CD14-positive monocyte (primary cell): Measurements from ENCODE around the gene SLC66A1. TPM values are rescaled to one million over a fixed set of nuclear protein-coding genes. Genes with fewer than 3 reads are reported as not detected.

ENCODE experiments used
- DNase-seq, 3 donors: peaks; one replicate each; pipeline ENCODE4 v3.0.0-alpha.2; 2011 to 2022
- H2AFZ ChIP-seq: 2 replicates; pipeline ENCODE4 v1.6.0; 2012; ENCODE audit warnings: mild to moderate bottlenecking, low read depth, low read length, inconsistent platforms; ENCODE audit not compliant: insufficient read depth, poor library complexity, severe bottlenecking
- H3K27ac ChIP-seq, 2 donors: 1 replicate in 1 of 2; 2 replicates in 1 of 2; pipeline ENCODE4 v1.5.1; 2012 to 2013; ENCODE audit warnings: low read length in 2 of 2, control low read depth in 1 of 2, inconsistent platforms in 1 of 2, low read depth in 1 of 2, mild to moderate bottlenecking in 1 of 2
- H3K27me3 ChIP-seq, 2 donors: one replicate each; pipeline versions ENCODE4 v1.6.0 to v1.6.1; 2011 to 2013; ENCODE audit warnings: low read length in 2 of 2; ENCODE audit not compliant: control insufficient read depth in 2 of 2, insufficient read depth in 2 of 2
- H3K36me3 ChIP-seq, 2 donors: replicated peaks in 1 of 2; 1 replicate in 1 of 2; 2 replicates in 1 of 2; pipeline versions ENCODE4 v1.5.1 to v1.6.1; 2012 to 2013; ENCODE audit warnings: low read length in 2 of 2, control low read depth in 1 of 2, inconsistent platforms in 1 of 2, mild to moderate bottlenecking in 1 of 2; ENCODE audit not compliant: insufficient read depth in 2 of 2, control insufficient read depth in 1 of 2
- H3K4me1 ChIP-seq, 2 donors: 1 replicate in 1 of 2; 2 replicates in 1 of 2; pipeline versions ENCODE4 v1.5.1 to v1.6.1; 2012 to 2013; ENCODE audit warnings: low read length in 2 of 2, control low read depth in 1 of 2, inconsistent platforms in 1 of 2, mild to moderate bottlenecking in 1 of 2, moderate library complexity in 1 of 2; ENCODE audit not compliant: insufficient read depth in 2 of 2, control insufficient read depth in 1 of 2
- H3K4me2 ChIP-seq: replicated peaks from 2 replicates; pipeline ENCODE3; 2012; ENCODE audit warnings: low read length, moderate library complexity, mild to moderate bottlenecking; ENCODE audit not compliant: poor library complexity, severe bottlenecking; ENCODE audit errors: extremely low read depth
- H3K4me3 ChIP-seq, 3 experiments: fragments of 200-600 bp in 1 of 3; sonication (generic) in 1 of 3; replicated peaks in 1 of 3; 1 replicate in 2 of 3; 2 replicates in 1 of 3; pipeline ENCODE4 v1.5.1; 2011 to 2013; ENCODE audit warnings: low read length in 3 of 3, mild to moderate bottlenecking in 3 of 3, control low read depth in 2 of 3, low read depth in 2 of 3, inconsistent platforms in 1 of 3, moderate library complexity in 1 of 3
- H3K79me2 ChIP-seq: 2 replicates; pipeline ENCODE4 v1.6.0; 2012; ENCODE audit warnings: mild to moderate bottlenecking, control low read depth, inconsistent platforms, low read length, moderate library complexity; ENCODE audit not compliant: insufficient read depth
- H3K9ac ChIP-seq: 2 replicates; pipeline ENCODE4 v1.6.0; 2017; ENCODE audit warnings: low read length, mild to moderate bottlenecking; ENCODE audit not compliant: insufficient read depth, poor library complexity, severe bottlenecking
- H3K9me3 ChIP-seq, 2 donors: replicated peaks in 1 of 2; 1 replicate in 1 of 2; 2 replicates in 1 of 2; pipeline versions ENCODE4 v1.5.1 to v1.6.1; 2012 to 2013; ENCODE audit warnings: low read length in 2 of 2, control low read depth in 1 of 2; ENCODE audit not compliant: control insufficient read depth in 1 of 2, insufficient read depth in 1 of 2
- H4K20me1 ChIP-seq: 2 replicates; pipeline ENCODE4 v1.6.0; 2012; ENCODE audit warnings: mild to moderate bottlenecking, low read length, control low read depth, moderate library complexity; ENCODE audit not compliant: insufficient read depth
- H3K27ac Mint-ChIP-seq, 7 donors: one replicate each; pipeline ENCODE4 v1.8.0; 2020; ENCODE audit warnings: mild to moderate bottlenecking in 7 of 7, mixed read lengths in 7 of 7, moderate library complexity in 6 of 7, inconsistent platforms in 2 of 7
- H3K27me3 Mint-ChIP-seq, 3 donors: one replicate each; pipeline ENCODE4 v1.8.0; 2021 to 2022; ENCODE audit warnings: low read depth in 3 of 3, mild to moderate bottlenecking in 3 of 3, mixed read lengths in 3 of 3, moderate library complexity in 3 of 3, inconsistent platforms in 1 of 3
- H3K36me3 Mint-ChIP-seq, 2 donors: one replicate each; pipeline ENCODE4 v1.8.0; 2020; ENCODE audit warnings: mixed read lengths in 2 of 2, inconsistent platforms in 1 of 2, mild to moderate bottlenecking in 1 of 2
- H3K4me1 Mint-ChIP-seq: one replicate; pipeline ENCODE4 v1.8.0; 2020; ENCODE audit warnings: mild to moderate bottlenecking, mixed read lengths
- H3K4me3 Mint-ChIP-seq, 2 donors: one replicate each; pipeline ENCODE4 v1.8.0; 2020; ENCODE audit warnings: mild to moderate bottlenecking in 2 of 2, mixed read lengths in 2 of 2, moderate library complexity in 1 of 2
- H3K9me3 Mint-ChIP-seq, 7 donors: one replicate each; pipeline ENCODE4 v1.8.0; 2020 to 2022; ENCODE audit warnings: mixed read lengths in 7 of 7, mild to moderate bottlenecking in 6 of 7, moderate library complexity in 6 of 7, inconsistent platforms in 2 of 7
- WGBS: methylation state at CpG from one replicate; pipeline ENCODE4 v1.1.5; 2013; ENCODE audit warnings: missing lambda C conversion rate; ENCODE audit not compliant: insufficient coverage; 5-methylcytosine and 5-hydroxymethylcytosine counted together
- intact Hi-C, 2 donors: fragments of 100-400 bp; cut with micrococcal nuclease; formaldehyde crosslinking; loops; one replicate each; pipeline versions ENCODE4 v1.15.0 to v1.15.1; 2023
- polyA plus RNA-seq, 3 donors: library from polyadenylated mRNA; depleted of rRNA in 1 of 3; unstranded in 2 of 3; stranded (reverse) in 1 of 3; fragments of 300-500 nt in 2 of 3; fragments of >200 nt in 1 of 3; fragmentation: Illumina TruSeq in 2 of 3; gene quantifications; 1 replicate in 2 of 3; 2 replicates in 1 of 3; pipeline ENCODE4 v1.2.3, GENCODE V29; 2012 to 2021
- TF ChIP-seq, protein P1 (sequence below): fragments of 200-600 bp; IDR thresholded peaks from one replicate; pipeline ENCODE4 v1.8.0; 2022; ENCODE audit warnings: antibody characterized with exemption, mild to moderate bottlenecking

The SLC66A1 gene
- polyA plus RNA-seq, 3 donors: 9.1 to 21.1 (median 9.7) TPM

DNA sequence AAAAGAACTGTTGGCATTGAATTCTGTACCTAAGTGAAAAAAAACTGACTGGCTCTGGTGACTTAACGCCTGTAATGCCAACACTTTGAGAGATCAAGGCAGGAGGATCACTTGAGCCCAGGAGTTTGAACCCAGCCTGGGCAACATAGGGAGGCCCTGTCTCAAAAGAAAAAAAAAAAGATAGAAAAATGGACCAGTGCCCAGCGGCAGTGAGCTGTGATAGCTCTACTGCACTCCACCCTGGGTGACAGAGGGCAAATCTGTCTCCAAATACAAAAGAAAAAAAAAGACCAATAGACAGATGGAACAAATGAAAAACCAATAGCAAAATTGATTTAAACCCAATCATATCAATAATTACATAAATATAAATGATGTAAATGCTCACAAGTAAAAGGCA lies 22.9 kb upstream of the SLC66A1 start:
- H3K27ac Mint-ChIP-seq: peak overlapping the region in 1 of 7 donors; percentile 40
- H3K36me3 ChIP-seq: no peaks in the 10 kb centered on the region
- H3K9ac ChIP-seq: peak overlapping the region; percentile 29
- H3K27ac ChIP-seq: no peak overlapping the region
- H3K27me3 Mint-ChIP-seq: peaks cover 14 to 22% (median 20%) of the 10 kb centered on the region in 3 donors
- 61% methylated on average over 1 of the region's 2 CpGs for WGBS
- intact Hi-C loops: no loop called here
- H3K79me2 ChIP-seq: no peaks in the 10 kb centered on the region
- peaks cover 11% of the 10 kb centered on the region for H3K4me1 Mint-ChIP-seq
- H3K4me2 ChIP-seq: peak overlapping the region; percentile 80
- peaks cover 0 to 8% of the 10 kb centered on the region in 2 donors for H3K36me3 Mint-ChIP-seq
- H4K20me1 ChIP-seq: no peaks in the 10 kb centered on the region
- peak overlapping the region in 1 of 3 experiments; percentile 73 for H3K4me3 ChIP-seq
- peaks cover 8 to 32% (median 24%) of the 10 kb centered on the region in 7 donors for H3K9me3 Mint-ChIP-seq
- no peak for DNase-seq
- H3K9me3 ChIP-seq: peaks cover 10 to 16% of the 10 kb centered on the region in 2 donors
- TF ChIP-seq, protein P1, sequence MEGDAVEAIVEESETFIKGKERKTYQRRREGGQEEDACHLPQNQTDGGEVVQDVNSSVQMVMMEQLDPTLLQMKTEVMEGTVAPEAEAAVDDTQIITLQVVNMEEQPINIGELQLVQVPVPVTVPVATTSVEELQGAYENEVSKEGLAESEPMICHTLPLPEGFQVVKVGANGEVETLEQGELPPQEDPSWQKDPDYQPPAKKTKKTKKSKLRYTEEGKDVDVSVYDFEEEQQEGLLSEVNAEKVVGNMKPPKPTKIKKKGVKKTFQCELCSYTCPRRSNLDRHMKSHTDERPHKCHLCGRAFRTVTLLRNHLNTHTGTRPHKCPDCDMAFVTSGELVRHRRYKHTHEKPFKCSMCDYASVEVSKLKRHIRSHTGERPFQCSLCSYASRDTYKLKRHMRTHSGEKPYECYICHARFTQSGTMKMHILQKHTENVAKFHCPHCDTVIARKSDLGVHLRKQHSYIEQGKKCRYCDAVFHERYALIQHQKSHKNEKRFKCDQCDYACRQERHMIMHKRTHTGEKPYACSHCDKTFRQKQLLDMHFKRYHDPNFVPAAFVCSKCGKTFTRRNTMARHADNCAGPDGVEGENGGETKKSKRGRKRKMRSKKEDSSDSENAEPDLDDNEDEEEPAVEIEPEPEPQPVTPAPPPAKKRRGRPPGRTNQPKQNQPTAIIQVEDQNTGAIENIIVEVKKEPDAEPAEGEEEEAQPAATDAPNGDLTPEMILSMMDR: no peak
- H2AFZ ChIP-seq: peak overlapping the region; percentile 75
- H3K4me1 ChIP-seq: peaks cover 6 to 11% of the 10 kb centered on the region in 2 donors
- H3K4me3 Mint-ChIP-seq: peak overlapping the region; percentile 76 to 86
- H3K27me3 ChIP-seq: peaks cover 6 to 17% of the 10 kb centered on the region in 2 donors

DNA sequence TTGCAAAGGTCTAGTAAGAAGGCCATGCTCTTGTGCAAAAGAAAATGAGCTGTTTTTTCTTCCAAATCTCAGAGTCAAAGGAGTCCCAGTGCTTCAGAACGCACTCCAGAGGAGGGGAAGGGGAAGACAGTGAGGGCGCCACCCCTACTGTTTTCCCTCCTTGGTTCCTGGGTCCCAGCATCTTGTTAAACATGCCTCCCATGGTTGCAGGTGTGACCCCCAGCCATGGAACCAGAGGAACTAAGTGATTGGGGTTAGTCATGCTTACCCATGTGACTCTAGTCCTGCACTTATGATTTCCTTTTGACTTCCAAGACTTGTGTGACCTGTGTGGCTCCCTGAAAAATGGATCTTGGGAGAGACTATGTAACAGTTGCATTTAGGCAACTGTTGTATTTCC lies 17.5 kb upstream of the SLC66A1 start:
- peaks cover 2 to 5% (median 3%) of the 10 kb centered on the region in 3 donors for H3K27me3 Mint-ChIP-seq
- H4K20me1 ChIP-seq: no peaks in the 10 kb centered on the region
- no peaks in the 10 kb centered on the region for H3K4me1 Mint-ChIP-seq
- H3K4me3 Mint-ChIP-seq: no peak overlapping the region
- H2AFZ ChIP-seq: no peak overlapping the region
- H3K36me3 ChIP-seq: no peaks in the 10 kb centered on the region
- no peak overlapping the region for H3K4me2 ChIP-seq
- H3K27ac ChIP-seq: no peak overlapping the region
- H3K79me2 ChIP-seq: no peaks in the 10 kb centered on the region
- peaks cover under 1 to 1% of the 10 kb centered on the region in 2 donors for H3K27me3 ChIP-seq
- H3K9me3 ChIP-seq: peaks cover 26 to 41% of the 10 kb centered on the region in 2 donors
- TF ChIP-seq, protein P1: no peak
- no peak for DNase-seq
- H3K4me1 ChIP-seq: no peaks in the 10 kb centered on the region
- H3K9me3 Mint-ChIP-seq: peaks cover 26 to 62% (median 50%) of the 10 kb centered on the region in 7 donors
- H3K9ac ChIP-seq: no peak overlapping the region
- no CpG with 5 or more reads among the region's 2 CpGs for WGBS
- intact Hi-C loops: no loop called here
- peaks cover 0 to 26% of the 10 kb centered on the region in 2 donors for H3K36me3 Mint-ChIP-seq
- H3K4me3 ChIP-seq: no peak overlapping the region
- peak overlapping the region in 1 of 7 donors; percentile 21 for H3K27ac Mint-ChIP-seq
